Measurements from ENCODE around the gene NRG3.

Gene NRG3

GRCh38 chr10:81882011-81882410, 7.0 kb downstream of the NRG3 start:
- TF ChIP-seq CTCF (IDR thresholded peaks at IDR 0.05; ENCODE audit: low read length, missing control alignments) = no peak
- DNase-seq (ENCODE audit: low read depth) = no peak
- H3K4me3 ChIP-seq (replicated peaks; ENCODE audit: low read depth, low read length) = no peak overlapping the region

- no peak for DNase-seq (ENCODE audit: low read depth)
- H3K4me3 ChIP-seq (replicated peaks; ENCODE audit: low read depth, low read length) = no peak overlapping the region
- no peak for TF ChIP-seq CTCF (IDR thresholded peaks at IDR 0.05; ENCODE audit: low read length, missing control alignments)
Measured at GRCh38 chr10:81884856-81885255, 9.9 kb downstream of the NRG3 start.

- H3K4me3 ChIP-seq (replicated peaks; ENCODE audit: low read depth, low read length) = no peak overlapping the region
- TF ChIP-seq CTCF (IDR thresholded peaks at IDR 0.05; ENCODE audit: low read length, missing control alignments) = no peak
- DNase-seq (ENCODE audit: low read depth) = no peak
Measured at GRCh38 chr10:81885491-81885890, 10.5 kb downstream of the NRG3 start.

GRCh38 chr10:81886939-81887338, 11.9 kb downstream of the NRG3 start:
- no peak for TF ChIP-seq CTCF (IDR thresholded peaks at IDR 0.05; ENCODE audit: low read length, missing control alignments)
- no peak overlapping the region for H3K4me3 ChIP-seq (replicated peaks; ENCODE audit: low read depth, low read length)
- no peak for DNase-seq (ENCODE audit: low read depth)

- no peak for TF ChIP-seq CTCF (IDR thresholded peaks at IDR 0.05; ENCODE audit: low read length, missing control alignments)
- DNase-seq (ENCODE audit: low read depth) = no peak
- H3K4me3 ChIP-seq (replicated peaks; ENCODE audit: low read depth, low read length) = no peak overlapping the region
Measured at GRCh38 chr10:81889181-81889769, 14.3 kb downstream of the NRG3 start.

- no peak for TF ChIP-seq CTCF (IDR thresholded peaks at IDR 0.05; ENCODE audit: low read length, missing control alignments)
- DNase-seq (ENCODE audit: low read depth) = no peak
- no peak overlapping the region for H3K4me3 ChIP-seq (replicated peaks; ENCODE audit: low read depth, low read length)
Measured at GRCh38 chr10:81894616-81895015, 19.6 kb downstream of the NRG3 start.

- peak; percentile 10 for DNase-seq (ENCODE audit: low read depth)
- H3K4me3 ChIP-seq (replicated peaks; ENCODE audit: low read depth, low read length) = no peak overlapping the region
- TF ChIP-seq CTCF (IDR thresholded peaks at IDR 0.05; ENCODE audit: low read length, missing control alignments) = no peak
Measured at GRCh38 chr10:81898518-81898917, 23.5 kb downstream of the NRG3 start.

Measured in fibroblast of pulmonary artery (primary cell).